Activated naive CD4-positive, alpha-beta T cell treated with anti-CD3 and anti-CD28 coated beads, Interleukin-2, amount 50 U/mL, for 24 hours (primary cell): ENCODE results near the gene EHMT1.

Experiments used
- H3K27ac Mint-ChIP-seq: one replicate; pipeline ENCODE4 v1.8.0; 2021; ENCODE audit warnings: mild to moderate bottlenecking, mixed read lengths
- H3K27me3 Mint-ChIP-seq: one replicate; pipeline ENCODE4 v1.8.0; 2021; ENCODE audit warnings: mixed read lengths
- H3K36me3 Mint-ChIP-seq: one replicate; pipeline ENCODE4 v1.8.0; 2021; ENCODE audit warnings: mixed read lengths
- H3K4me1 Mint-ChIP-seq: one replicate; pipeline ENCODE4 v1.8.0; 2021; ENCODE audit warnings: mixed read lengths
- H3K4me3 Mint-ChIP-seq: one replicate; pipeline ENCODE4 v1.8.0; 2021; ENCODE audit warnings: mild to moderate bottlenecking, mixed read lengths
- H3K9me3 Mint-ChIP-seq: one replicate; pipeline ENCODE4 v1.8.0; 2021; ENCODE audit warnings: mixed read lengths

Gene EHMT1

GRCh38 chr9:137618105-137619067 is at the start of gene EHMT1:
Gene EHMT1, plus strand, starts transcription at chr9:137619005. Its CDS starts 24 bp downstream, at chr9:137619029.
- Mint-ChIP-seq H3K4me1 (peaks cover 44% of the 10 kb centered on the region), H3K27me3 (no peaks in the 10 kb centered on the region)

DNA sequence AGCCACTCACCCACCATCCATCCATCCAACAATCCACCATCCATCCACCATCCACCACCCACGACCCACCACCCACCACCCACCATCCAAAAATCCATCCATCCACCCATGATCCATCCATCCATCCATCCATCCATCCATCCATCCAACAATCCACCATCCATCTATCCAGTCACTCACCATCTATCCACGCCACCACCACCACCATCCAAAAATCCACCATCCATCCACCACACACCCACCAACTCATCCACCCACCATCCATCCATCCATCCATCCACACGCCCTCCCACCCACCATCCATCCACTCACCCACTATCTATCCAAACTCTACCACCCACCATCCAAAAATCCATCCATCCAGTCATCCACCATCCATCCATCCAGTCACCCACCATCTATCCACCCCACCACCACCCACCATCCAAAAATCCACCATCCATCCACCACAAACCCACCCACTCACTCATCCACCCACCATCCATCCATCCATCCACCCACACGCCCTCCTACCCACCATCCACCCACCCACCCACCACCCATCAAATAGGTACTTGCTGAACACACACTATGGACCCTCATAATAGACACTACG is 49.1 kb upstream of the EHMT1 start:
- H3K9me3 Mint-ChIP-seq: no peaks in the 10 kb centered on the region
- peaks cover 14% of the 10 kb centered on the region for H3K4me1 Mint-ChIP-seq
- H3K36me3 Mint-ChIP-seq: peaks cover 7% of the 10 kb centered on the region

More at GRCh38 chr9:137618105-137619067, at the start of gene EHMT1:
- Mint-ChIP-seq H3K4me3 (peak within 1 kb of the TSS; percentile 91), H3K36me3 (peaks cover 3% of the 10 kb centered on the region), H3K9me3 (no peaks in the 10 kb centered on the region), H3K27ac (peak within 1 kb of the TSS; percentile 95)

DNA sequence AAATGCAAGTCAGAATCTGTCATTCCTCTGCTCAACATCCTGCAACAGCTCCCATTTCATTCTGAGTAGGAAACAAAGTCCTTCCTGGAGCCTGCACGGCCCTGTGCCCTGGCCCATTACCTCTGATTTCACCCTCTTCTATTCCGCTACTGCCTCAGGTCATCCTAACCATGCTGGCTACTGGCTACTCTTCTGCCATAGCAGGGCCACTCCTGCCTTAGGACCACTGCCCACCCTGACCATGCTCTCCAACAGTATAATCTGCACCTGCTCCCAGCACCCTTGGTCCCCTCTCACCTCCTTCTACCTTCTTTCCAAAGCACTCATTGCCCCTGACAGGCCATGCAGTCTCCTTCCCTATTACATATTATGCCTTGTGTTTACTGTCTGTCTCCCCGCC is 48.2 kb upstream of the EHMT1 start:
- H3K9me3 Mint-ChIP-seq: no peaks in the 10 kb centered on the region
- peaks cover 9% of the 10 kb centered on the region for H3K36me3 Mint-ChIP-seq
- H3K27me3 Mint-ChIP-seq: no peaks in the 10 kb centered on the region
- H3K27ac Mint-ChIP-seq: no peak overlapping the region
- peaks cover 22% of the 10 kb centered on the region for H3K4me1 Mint-ChIP-seq
- no peak overlapping the region for H3K4me3 Mint-ChIP-seq

More for the DNA sequence above, 49.1 kb upstream of the EHMT1 start:
- Mint-ChIP-seq H3K27me3 (no peaks in the 10 kb centered on the region), H3K27ac (peak overlapping the region; percentile 62), H3K4me3 (no peak overlapping the region)

GRCh38 chr9:137574192-137574591 is 44.6 kb upstream of the EHMT1 start:
- peaks cover 36% of the 10 kb centered on the region for H3K4me1 Mint-ChIP-seq
- H3K27ac Mint-ChIP-seq: no peak overlapping the region
- H3K9me3 Mint-ChIP-seq: no peaks in the 10 kb centered on the region
- H3K36me3 Mint-ChIP-seq: peaks cover 9% of the 10 kb centered on the region
- H3K4me3 Mint-ChIP-seq: no peak overlapping the region
- no peaks in the 10 kb centered on the region for H3K27me3 Mint-ChIP-seq

GRCh38 chr9:137575364-137575715 is 43.5 kb upstream of the EHMT1 start:
- Mint-ChIP-seq H3K27ac (no peak overlapping the region), H3K9me3 (no peaks in the 10 kb centered on the region), H3K27me3 (no peaks in the 10 kb centered on the region), H3K4me1 (peaks cover 34% of the 10 kb centered on the region), H3K4me3 (no peak overlapping the region), H3K36me3 (peaks cover 7% of the 10 kb centered on the region)

DNA sequence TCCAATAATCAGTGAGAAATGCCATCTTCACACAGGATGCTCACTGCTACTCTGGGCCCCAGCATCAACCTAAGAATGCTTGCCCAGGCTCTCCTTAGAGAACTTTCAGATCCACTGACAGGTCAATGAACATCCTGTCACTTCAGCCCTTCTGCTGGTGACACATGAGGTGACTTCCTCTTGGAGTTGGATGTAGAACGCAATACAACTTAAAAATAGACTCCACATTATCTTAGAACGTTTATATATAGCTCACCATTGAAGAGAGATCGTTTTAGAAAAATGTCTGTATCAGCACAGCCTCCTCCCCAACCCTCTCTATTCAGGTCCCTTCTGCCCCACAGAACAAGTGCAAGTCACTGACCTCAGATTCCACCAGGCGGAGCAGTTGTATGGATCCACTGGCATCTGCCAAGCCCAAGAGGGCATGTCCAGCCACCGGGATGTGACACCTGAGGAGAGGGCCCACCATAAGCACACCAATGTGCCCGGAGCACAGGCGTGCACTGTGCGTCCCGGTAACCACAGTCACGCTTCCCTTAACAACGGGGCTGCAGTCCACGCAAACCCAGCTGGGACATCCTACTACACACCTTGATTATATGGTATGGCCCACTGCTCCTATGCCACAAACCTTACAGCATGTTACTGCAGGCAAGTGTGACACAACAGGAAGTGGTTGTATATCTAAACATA is 42.9 kb upstream of the EHMT1 start:
- H3K27me3 Mint-ChIP-seq: no peaks in the 10 kb centered on the region
- peaks cover 29% of the 10 kb centered on the region for H3K4me1 Mint-ChIP-seq
- H3K4me3 Mint-ChIP-seq: peak overlapping the region; percentile 49
- H3K36me3 Mint-ChIP-seq: peaks cover 4% of the 10 kb centered on the region
- no peak overlapping the region for H3K27ac Mint-ChIP-seq
- no peaks in the 10 kb centered on the region for H3K9me3 Mint-ChIP-seq

DNA sequence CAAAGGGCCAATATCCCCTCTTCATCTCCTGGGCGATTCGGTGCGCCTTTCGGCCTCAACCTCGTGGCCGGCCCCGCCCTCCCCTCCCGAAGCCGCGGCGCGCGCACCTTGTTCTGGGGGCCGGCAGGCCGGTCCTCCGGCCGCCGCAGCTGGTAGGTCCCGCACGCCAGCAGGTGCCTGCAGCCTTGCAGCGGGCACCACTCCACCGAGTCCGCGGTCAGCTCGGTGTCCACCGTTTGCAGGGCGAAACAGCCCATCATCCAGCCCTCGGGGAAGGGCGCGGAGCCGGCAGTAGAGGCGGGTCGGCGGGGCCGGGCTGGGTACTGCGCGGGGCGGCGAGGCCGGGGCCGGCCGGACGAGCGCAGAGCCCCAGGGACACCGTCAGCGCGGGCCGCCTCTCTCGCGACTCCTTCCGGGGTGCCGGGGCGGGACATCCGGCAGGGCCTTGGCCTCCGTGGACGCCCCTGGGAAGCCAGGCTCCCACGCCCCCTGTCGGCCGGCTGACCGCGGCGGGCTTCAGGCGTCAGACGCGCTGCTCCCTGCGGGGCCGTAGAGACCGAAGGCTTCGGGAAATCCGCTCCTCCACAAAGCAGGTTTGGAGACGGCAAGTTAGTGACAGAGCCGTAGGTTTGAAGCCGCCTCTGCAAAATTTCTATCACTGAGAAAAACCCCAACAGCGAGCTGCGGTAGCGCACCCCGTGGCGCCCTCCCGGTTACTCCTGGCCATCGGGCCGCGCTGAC is 40.1 kb upstream of the EHMT1 start, which contains the start of gene DPH7:
Gene DPH7, minus strand, starts transcription at position 408 of the 741 bp plus-strand sequence. Its CDS starts 148 bp downstream, at position 260.
- Mint-ChIP-seq H3K36me3 (peaks cover 2% of the 10 kb centered on the region), H3K27ac (peak within 1 kb of the TSS; percentile 51), H3K27me3 (no peaks in the 10 kb centered on the region), H3K9me3 (no peaks in the 10 kb centered on the region), H3K4me3 (peak within 1 kb of the TSS; percentile 87), H3K4me1 (peaks cover 28% of the 10 kb centered on the region)

DNA sequence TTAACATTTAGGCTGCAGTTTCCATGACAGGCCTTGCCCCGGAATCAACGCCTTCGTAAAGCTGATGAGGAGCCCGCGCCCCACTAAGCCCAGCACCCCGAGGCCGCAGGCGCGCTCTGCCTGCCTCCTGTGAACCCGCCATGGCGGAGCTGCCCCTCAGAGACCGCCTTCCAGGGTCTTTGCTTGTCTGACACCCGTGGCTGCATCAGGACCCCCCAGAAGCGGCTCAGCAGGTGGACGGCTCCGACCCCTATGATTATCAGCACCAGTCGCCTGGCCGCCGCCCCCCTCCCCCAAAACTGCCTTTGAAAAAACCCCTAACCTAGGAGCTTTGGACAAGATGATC is 39.6 kb upstream of the EHMT1 start:
- Mint-ChIP-seq H3K36me3 (peaks cover 2% of the 10 kb centered on the region), H3K27me3 (no peaks in the 10 kb centered on the region), H3K27ac (peak overlapping the region; percentile 12), H3K4me1 (peaks cover 28% of the 10 kb centered on the region), H3K4me3 (peak overlapping the region; percentile 87), H3K9me3 (no peaks in the 10 kb centered on the region)

DNA sequence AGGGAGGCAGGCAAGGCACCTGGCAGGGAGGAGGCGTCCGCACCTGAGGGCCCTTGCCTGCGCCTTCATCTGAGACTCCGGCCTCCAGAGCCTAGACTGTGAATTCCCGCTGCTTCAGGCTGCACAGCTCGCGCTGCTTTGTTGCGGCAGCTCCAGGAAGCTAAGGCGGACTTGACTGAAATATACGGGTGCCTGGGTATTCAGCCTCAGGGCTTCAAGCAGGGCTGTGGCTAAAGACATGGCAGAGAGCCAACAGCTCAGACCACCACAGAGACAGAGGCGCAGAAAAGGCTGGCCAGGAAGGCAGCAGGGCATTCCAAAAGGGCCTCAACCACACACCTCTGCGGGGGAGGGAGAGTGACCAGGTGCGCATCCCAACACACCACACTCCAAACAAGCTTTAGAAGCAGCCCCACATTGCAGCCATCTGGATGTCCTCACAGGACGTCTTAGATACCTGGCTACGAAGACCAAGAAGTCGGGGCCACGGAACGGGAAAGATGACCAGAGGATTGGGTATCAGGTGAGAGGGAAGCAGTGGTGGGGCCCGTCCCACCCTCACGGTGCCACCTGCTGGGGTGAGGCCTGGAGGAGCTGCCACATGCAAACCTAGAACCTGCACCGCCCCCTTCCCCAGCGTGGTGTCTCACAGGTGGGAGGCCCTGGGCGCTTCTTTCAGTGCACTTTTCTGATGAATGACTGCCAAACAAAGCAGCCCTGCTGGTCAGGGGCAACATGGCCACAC is 38.4 kb upstream of the EHMT1 start:
- H3K27me3 Mint-ChIP-seq: no peaks in the 10 kb centered on the region
- H3K36me3 Mint-ChIP-seq: no peaks in the 10 kb centered on the region
- H3K9me3 Mint-ChIP-seq: no peaks in the 10 kb centered on the region
- no peak overlapping the region for H3K4me3 Mint-ChIP-seq
- no peak overlapping the region for H3K27ac Mint-ChIP-seq
- H3K4me1 Mint-ChIP-seq: peaks cover 21% of the 10 kb centered on the region

- Mint-ChIP-seq H3K9me3 (no peaks in the 10 kb centered on the region), H3K4me3 (no peak overlapping the region), H3K4me1 (peaks cover 16% of the 10 kb centered on the region)
Measured at GRCh38 chr9:137580954-137581322, 37.9 kb upstream of the EHMT1 start.

DNA sequence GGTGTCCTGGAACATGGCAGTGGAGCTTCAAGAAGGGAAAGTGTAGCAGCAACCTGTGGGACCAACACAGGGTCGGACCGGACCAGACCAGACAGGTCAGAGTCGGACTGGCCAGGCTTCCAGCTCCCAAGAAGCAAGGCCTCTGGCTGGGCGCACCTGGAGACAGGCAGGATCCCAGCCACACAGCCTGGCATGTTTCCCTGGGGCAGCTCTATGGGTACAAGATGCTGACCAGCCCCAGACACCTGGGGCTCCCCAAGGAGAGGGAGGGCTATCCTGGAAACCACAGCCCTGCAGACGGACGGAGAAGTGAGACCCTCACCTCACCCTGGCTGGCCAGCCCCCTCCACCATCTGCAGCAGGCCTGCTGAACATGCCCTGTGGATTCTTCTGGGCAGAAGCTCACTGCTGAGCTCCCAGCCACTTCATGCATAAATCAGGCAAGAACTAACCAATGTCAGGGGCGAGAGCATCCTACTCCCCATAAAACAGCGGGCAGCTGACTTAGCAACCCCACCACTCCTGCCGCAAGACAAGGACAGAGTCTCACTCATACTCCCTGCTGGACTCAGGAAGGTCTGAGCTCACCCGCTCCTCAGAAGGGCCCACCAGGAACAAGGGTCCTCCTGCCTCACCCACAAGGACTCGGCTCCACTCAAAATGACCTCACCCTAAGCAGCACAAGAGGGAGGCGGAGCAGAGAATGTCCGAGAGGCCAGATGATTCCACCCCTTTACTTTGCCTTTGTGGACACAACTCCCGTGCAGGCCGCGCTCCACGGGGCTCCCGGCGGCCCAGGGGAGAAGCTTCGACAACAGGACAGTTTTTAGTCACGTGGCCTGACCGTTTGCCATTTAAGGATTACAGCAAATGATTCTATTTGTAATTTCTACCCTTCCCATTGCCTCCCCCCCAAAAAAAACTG is 37.2 kb upstream of the EHMT1 start:
- Mint-ChIP-seq H3K9me3 (no peaks in the 10 kb centered on the region), H3K4me3 (no peak overlapping the region), H3K4me1 (peaks cover 10% of the 10 kb centered on the region), H3K36me3 (peaks cover 4% of the 10 kb centered on the region), H3K27ac (no peak overlapping the region), H3K27me3 (no peaks in the 10 kb centered on the region)

More at GRCh38 chr9:137580954-137581322, 37.9 kb upstream of the EHMT1 start:
- Mint-ChIP-seq H3K27ac (no peak overlapping the region), H3K36me3 (peaks cover under 1% of the 10 kb centered on the region), H3K27me3 (no peaks in the 10 kb centered on the region)

DNA sequence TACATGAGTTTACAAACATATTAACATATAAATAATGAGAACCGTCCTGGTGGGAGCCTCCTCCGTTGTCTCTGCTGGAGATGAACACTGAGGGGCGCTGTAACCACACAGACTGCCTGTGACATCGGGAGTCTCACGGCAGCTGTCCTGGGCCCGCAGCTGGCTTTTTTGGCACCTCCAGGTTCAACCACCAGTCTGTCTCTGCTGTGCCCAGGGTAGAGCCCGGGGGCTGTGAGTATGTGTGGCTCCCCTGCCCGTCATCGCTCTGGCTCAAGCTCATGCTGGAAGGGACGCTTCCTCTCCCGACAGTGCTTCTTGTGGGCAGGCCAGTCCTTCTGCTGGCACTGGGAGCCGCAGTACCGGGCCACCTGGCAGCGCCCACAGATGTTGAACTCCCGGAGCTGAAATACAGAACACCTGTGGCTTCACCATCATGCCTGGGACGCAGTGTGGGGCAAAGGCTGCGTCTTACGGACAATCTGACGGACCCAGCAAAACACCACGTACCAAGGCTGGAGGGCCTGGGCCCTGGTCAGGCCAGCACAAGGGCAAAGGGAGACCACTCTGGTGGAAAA is 36.4 kb upstream of the EHMT1 start:
- Mint-ChIP-seq H3K36me3 (peaks cover 4% of the 10 kb centered on the region), H3K27me3 (no peaks in the 10 kb centered on the region), H3K27ac (no peak overlapping the region), H3K9me3 (no peaks in the 10 kb centered on the region), H3K4me3 (no peak overlapping the region), H3K4me1 (peaks cover 6% of the 10 kb centered on the region)

DNA sequence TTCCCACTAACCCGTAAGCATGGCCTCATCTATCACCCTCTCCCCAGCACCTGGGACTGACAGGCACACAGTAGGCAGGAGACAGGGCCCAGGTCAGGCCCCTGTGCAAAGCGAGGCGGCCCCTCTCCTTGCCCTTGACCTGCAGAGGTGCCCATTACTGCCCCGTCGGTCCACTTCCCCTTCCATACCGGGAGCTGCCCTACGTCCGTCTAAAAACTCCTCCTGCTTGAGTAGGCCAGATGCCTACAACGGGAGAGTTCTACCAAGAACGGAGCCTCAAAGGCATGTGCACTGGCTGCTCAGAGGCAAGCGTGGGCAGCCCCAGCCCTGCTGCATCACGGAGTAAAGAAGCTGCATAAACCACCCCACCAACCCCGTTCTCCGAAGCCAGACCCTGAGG is 35.5 kb upstream of the EHMT1 start:
- Mint-ChIP-seq H3K4me3 (no peak overlapping the region), H3K36me3 (peaks cover 8% of the 10 kb centered on the region), H3K27ac (no peak overlapping the region), H3K27me3 (no peaks in the 10 kb centered on the region), H3K9me3 (no peaks in the 10 kb centered on the region), H3K4me1 (peaks cover 6% of the 10 kb centered on the region)
